Central memory CD4-positive, alpha-beta T cell (primary cell): ENCODE data around the gene GALNT2.

Experiments
- DNase-seq: peaks from one replicate; pipeline ENCODE4 v3.0.0; 2022

Gene GALNT2

DNA sequence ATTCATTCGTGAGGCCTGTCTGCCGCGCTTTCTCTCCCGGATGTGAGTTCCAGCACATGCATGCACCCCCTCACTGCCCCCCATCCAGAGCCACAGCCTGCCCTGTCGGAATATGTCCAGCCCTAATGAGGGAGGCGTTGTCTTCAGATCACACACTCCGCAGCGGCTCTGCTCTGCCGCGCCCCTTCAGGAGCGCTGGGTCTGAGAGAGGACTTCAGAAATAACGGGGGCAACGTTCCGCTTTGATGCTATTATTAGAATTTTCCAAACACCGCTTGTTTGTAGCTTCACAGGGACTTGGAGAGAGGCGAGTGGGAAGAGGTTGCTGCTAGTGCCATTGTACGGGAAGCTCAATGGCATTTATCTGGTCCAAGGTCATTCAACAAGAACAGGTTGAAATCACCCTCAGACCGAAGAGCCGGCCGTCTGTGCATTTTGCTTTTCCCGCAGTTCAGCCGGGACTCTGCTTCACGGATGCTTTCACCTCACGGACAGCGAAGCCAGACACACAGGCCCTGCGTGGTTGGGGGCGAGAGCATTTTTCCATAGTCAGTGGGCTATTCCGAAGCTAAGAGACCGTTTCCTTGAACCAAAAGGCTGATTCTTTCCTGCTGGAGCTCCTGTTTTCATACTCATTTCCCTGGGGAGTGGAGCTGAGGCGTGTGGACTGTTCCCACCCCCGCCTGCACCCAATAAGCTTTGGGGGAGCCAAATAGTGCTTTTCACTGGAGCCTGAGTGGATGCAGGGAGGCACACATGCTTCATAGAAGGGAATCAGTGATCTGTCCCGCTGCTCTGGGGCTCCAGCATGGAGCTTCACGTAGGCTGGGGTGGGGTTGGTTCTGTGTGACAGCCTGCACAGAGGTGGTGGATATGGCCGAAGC is 69.7 kb downstream of the GALNT2 start:
- DNase-seq = no peak

DNA sequence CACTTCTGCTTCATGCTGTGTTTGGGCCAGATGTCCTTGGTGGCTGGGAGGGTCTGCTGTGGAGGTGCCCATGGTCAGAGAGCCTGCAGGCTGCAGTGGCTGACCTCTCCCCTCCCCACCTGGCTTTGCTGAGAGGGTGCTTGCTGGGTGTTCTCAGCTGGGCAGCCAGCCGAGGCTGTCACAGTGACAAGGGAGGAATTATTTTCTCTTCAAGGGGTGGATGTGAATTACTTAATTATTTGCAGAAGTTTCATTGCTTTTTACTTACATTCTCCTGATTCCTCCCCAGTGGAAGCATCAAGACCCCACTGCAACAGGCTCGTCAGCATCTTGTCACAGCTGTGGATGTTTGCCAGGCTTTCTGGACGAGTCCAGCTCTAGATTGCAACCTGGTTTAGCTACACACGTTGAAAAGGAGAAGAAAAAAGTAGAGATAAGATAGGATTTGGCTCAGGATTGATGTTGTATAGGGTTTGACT is 70.3 kb downstream of the GALNT2 start:
- no peak for DNase-seq

DNA sequence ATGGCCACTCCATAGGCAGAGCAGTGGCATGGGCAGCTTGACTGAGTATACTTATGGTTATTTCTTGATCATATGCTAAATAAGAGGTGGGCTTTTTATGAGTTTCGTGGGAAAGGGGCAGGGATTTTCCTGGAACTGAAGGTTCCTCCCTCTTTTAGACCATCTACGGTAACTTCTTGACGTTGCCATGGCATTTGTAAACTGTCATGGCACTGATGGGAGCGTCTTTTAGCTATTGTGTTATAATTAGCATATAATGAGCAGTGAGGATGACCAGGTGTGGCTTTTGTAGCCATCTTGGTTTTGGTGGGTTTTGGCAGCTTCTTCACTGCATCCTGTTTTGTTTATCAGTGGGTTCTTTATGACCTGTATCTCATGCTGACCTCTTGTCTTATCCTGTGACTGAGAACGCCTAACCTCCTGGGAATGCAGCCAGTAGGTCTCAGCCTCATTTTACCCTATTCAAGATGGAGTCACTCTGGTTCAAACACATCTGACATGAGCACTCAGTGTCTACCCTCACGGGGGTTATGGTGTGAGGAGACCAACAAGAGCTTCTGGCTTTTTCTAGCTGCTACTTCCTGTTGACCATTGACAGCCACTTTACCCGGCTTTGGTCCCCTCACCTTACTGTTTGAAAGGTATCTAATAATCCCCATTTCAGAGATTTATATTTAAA is 71.7 kb downstream of the GALNT2 start:
- no peak for DNase-seq

DNA sequence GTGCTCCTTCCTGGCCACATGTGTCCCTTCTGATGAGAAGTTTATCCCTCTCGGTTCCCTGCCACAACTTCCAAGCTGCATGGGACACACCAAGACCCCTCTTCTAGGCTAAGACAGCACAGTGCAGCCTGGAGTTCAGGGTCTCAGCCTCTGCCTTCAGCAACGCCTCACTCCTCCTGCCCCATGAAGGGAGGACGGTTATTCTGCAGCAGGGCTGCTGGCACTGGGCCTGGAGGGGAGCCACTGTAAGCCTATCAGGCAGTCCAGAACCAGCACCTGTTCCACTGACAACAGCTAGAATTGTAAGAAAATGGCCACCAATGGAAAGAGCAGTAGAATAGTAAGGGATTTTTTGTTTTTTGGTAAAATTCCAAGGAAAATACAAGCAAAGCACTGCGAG is 72.3 kb downstream of the GALNT2 start:
- no peak for DNase-seq

DNA sequence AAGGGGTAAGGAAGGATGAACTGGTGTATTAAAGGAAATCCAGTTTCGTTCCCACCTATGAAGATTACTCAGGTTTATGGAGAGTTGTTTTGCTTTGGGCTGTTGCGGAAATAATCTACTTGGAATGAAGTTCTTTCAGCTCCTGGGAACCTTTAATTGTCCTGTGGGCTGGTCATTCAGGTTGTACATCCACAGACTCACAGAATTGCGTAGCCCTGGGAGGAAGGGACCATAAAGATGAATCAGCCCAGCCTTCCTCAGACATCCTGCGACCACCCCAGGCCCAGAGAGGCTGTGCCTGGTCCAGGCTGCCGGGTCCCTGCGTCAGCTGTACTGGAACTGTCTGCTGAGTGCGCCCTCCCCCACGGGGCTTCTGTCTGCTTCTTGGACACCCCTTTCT is 72.7 kb downstream of the GALNT2 start:
- DNase-seq = no peak

DNA sequence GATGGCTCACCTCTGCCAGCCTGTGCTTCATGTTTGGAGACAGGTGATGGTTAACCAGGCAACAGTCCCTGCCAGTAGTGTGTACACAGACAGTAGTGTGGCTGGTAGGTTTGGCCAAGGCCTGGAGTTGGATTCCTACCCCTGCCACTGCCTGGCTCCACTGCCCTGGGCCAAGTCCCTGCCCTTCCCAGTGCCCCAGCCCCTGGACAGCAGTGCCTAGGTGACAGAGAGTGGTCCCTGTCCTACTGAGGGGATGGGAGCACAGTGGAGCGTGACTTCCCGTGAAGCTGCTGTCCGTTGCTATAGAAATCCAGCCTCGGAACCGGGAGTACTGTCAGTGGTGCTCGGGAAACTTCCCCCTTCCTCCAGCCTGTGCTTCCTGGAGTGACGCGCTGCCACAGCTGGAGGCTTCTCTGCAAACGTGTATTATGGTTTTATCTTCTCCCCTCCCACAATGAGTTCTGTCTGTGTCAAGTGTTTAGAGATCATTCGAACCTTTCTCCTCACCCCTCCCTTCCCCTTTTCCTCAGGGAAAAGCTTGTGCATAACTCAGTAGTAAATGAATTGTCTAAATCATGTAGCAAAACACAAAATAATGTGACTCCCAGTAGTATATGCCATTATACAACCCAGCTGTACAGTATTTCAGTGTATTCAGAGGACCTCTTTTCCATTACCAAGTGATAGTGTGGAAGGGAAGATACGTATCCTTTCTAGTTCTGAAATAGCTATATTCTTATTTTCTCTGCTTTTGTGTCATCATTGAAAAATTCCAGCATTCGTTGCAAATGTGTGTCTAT is 73.4 kb downstream of the GALNT2 start:
- DNase-seq = no peak

DNA sequence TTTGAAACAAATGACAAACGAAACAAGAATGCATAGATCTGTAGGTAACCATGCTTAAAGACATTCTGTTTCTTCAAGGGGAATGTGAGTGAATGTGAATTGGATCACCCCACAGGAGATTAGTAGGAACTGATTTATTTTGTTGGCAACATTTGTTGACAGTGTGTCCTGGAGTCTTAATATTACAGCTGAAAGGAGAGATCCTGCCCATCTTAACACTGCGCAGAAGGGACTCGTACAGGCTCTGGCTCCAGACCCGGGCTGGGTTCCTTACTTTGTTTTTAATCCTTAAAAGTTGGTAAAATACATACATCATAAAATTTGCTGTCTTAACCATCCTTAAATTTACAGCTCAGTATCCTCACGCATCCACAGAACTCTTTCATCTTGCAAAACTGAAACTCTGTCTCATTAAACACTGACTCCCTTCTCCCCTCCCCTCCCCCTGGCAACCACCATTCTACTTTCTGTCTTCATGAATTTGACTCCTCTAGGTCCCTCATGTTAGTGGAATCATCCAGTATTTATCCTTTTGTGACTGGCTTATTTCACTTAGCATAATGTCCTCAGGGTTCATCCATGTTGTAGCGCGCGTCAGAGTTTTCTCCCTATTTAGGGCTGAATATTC is 74.1 kb downstream of the GALNT2 start:
- DNase-seq = no peak

DNA sequence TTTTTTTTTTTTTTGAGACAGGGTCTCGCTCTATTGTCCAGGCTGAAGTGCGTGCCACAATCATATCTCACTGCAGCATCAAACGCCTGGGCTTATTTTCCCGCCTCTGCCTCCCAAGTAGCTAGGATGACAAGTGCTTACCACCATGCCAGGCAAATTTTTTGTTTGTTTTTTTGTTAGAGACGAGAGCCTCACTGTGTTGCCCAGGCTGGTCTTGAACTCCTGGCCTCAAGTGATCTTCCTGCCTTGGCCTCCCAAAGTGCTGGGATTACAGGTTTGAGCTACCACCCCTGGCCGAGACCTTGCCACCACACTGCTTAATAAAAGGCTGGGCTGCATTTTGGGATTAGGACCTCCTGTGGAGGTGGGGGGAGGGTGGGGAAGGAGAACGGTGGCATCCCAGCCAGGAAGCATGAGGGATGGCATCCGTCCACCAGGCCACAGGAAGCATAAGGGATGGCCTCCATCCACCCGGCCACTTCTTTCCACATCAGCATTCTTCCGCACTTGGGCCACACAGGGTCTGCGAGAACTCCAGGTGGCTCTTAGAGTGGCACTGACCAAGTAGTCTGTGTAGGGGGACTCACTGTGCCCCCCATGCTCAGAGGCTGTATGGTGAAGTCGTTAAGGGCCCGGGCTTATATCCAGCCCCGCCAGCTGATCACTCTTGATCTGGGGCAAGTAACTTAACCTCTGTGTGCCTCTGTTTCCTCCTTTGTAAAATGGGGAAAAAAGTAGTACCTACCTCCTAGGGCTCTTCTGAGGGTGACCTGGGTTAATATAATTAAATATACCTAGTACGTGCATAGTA is 75.0 kb downstream of the GALNT2 start:
- DNase-seq = no peak

DNA sequence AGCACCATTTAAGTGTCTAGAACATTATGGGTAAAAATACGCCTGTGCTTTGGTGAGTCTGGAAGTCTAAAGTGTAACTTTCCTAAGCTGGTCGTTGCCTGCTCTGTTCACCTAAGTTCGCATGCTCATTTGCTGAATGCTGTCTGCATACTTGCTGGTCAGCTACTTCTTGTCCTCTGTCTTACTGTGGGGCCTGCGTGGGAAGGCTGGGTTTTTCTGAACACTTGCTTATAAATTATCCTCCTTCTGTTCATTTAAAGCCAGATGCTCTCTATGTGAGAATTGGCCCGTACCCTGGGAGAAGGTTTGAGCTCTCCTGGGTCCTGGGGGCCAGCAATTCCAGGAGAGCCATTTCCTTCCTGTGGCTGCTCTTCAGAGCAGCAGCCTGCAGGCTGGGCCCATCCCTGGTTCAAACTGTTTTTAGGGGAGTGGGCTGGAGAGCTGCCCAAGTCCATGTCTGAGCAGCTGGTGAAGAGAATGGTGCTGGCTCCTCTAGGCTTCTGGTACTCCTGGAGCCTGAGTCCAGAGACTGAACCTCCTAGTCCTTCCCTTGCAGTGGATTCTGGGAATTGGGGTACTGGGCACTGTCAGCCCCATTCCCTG is 75.7 kb downstream of the GALNT2 start:
- DNase-seq = no peak

DNA sequence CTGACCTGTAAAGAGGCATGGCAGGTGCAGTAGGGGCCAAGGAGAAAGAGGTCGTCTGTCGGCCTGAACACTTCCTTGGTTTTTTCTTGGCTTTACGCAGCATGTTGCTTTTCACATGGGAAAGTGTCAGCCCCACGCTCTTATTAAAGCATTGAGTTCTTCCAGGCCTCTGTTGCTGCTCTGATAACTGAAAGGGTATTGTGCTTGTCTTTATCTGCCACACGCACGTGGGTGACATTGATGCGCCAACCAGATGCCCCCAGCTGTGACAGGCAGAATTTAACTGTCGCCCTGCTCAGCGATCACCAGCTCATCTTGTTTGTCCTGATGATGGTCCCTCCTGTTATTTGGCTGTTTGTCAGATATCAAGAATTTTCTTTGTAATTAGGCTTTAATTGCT is 76.5 kb downstream of the GALNT2 start:
- DNase-seq = no peak

DNA sequence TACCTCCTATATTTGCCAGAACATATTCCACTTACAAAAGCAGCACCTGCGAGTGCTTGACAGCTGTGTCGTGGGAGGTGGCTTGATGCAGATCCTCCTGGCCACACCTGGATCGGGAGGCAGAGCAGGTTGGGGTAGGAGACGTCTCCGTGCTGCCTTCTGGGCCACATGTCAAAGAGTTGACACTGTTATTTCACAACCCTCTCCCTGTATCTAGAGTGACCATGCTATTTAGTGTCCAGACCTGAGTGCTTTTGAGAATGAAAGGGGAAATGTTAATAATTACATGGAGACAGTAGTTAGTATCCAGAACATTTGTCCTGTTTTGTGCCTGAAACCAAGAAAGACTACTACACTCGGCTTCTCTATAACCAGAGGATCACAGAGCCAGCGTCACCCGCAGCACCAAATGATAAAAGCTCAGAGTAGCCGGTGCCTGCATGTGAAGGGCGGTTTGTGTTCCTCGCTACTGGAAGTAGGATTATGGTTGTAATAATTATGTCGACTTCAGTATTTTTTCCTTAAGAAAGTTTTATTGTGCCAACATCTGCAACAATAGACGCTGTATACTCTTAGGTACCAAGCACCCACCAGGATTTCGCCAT is 77.1 kb downstream of the GALNT2 start:
- no peak for DNase-seq

DNA sequence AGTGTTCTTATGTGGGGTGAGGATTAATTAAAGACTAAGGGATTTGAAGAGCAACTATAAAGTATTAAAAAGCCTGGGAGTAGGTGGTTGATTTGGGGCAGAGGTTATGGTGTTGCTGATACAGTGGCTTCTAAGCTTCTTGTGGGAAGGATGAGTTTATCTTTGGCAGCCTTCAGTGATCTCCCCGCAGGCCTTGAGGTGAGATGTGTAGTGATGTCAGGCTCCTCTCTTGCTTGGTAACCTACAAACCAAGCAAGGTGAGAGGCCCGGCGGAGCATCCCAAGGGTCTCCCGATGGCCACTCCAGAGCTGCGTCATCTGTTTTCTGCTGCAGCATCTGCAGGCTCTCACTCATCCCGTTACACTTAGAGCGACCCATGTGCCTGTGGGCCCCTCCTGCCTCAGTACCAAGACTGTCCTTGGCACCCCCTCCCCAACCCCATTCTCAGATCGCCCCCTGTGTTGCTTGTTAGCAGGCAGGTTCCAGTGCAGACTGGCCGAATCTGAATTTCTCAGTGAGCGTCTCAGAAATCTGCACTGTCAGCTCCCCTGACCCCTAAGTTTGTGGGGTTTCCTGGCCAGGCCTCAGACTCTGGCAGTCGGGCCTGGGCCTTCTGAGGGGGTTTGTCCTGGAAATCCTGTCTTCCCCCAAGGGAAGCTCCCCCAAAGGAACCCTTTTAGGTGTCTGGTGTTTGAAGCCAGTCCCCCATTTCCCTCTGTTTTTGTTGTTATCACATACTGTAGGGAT is 77.9 kb downstream of the GALNT2 start:
- no peak for DNase-seq

DNA sequence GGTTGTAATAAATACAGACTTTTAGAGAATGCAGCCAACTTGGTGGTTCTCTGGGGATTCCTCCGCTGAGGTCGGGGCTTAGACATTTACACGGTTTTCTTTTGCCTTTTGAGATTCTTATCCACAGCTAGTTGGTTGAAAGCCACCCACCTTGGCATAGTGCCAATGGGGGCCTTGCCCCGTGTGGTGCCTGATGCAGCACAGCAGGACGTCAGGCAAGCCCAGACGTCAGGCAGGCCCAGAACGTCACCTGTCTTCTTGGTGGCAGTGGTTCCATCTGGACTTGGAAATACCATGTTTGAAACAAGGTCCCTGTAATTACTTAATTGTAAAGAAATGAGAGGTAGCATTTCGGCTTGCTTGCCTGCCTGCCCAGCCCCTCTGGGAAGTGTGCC is 78.5 kb downstream of the GALNT2 start:
- no peak for DNase-seq

- DNase-seq = no peak
Observed at GRCh38 chr1:230145953-230146476, 79.0 kb downstream of the GALNT2 start.

DNA sequence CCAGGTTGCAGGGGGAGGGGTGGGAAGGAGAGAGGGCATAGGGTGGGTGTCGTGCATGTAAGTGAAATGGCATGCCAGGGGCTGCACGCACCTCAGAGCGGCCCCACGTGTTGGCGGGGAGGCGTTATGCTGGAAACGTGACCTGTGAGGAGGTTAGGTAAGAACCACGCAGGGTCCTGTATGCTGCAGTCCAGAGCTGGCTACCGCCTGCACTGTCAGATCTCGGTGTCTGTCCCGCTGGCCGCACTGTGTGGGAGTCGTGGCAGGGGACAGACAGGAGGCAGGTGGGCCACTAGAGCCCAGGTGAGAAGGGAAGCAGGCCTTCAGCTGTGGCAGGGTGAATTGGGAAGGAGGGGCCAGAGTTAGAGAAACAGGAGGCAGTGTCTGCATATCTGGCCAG is 79.7 kb downstream of the GALNT2 start:
- no peak for DNase-seq

- DNase-seq = no peak
Observed at GRCh38 chr1:230147253-230148125, 80.5 kb downstream of the GALNT2 start.

GRCh38 chr1:230148126-230148652 is 81.2 kb downstream of the GALNT2 start:
- DNase-seq = no peak

DNA sequence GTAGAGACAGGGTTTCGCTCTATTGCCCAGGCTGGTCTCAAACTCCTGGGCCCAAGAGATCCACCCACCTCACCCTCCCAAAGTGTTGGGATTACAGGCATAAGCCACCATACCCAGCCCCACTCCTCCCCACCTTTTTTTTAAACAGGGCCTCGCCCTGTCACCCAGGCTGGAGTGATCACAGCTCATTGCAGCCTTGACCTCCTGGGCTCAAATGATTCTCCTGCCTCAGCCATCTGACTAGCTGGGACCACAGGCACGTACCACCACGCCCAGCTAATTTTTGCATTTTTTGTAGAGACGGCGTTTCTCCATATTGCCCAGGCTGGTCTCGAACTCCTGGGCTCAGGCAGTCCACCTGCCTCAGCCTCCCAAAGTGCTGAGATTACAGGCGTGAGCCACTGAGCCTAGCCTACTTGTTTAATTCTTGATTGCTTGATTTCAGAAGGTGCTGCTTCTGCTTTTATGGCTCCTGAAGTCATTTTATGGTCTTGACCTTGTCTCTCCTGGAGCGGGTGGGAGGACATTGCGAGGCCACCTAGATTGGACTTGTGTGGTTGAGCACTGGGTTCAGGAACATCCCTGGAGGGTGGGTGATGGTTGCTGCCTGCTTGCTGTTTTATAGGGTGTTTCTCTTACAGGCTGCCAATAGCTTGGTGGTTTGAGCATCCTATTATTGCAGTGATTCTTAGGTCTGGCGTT is 81.9 kb downstream of the GALNT2 start:
- no peak for DNase-seq
